Activated CD4-positive, alpha-beta memory T cell treated with anti-CD3 and anti-CD28 coated beads, Interleukin-2, amount 10 ng/mL, durations not matched to agents 7 days and 5 days (primary cell): ENCODE results near the gene RNF157. TPM values are rescaled to one million over a fixed set of nuclear protein-coding genes. Genes with fewer than 3 reads are reported as not detected.
A peak's percentile ranks its signal among the peaks of the same experiment; 100 is the strongest.

ENCODE experiments used
- CTCF ChIA-PET: fragments of 350-600 bp; sonication (Branson Sonifier 250); formaldehyde crosslinking; loops from one replicate; lab custom pipeline; 2021; ENCODE audit warnings: antibody characterized with exemption, inconsistent platforms; lab: Charles Lee
- POLR2A ChIA-PET: fragments of 350-600 bp; sonication (Branson Sonifier 250); formaldehyde crosslinking; loops from one replicate; lab custom pipeline; 2021; ENCODE audit warnings: antibody characterized with exemption; lab: Charles Lee
- DNase-seq: peaks from one replicate; pipeline ENCODE4 v3.0.0-alpha.2; 2020
- H3K27ac Mint-ChIP-seq: one replicate; pipeline ENCODE4 v1.8.0; 2021; ENCODE audit warnings: mild to moderate bottlenecking, mixed read lengths
- H3K27me3 Mint-ChIP-seq: one replicate; pipeline ENCODE4 v1.8.0; 2021; ENCODE audit warnings: mixed read lengths
- H3K36me3 Mint-ChIP-seq: one replicate; pipeline ENCODE4 v1.8.0; 2021; ENCODE audit warnings: low read depth, mixed read lengths
- H3K4me1 Mint-ChIP-seq: one replicate; pipeline ENCODE4 v1.8.0; 2021; ENCODE audit warnings: mixed read lengths
- H3K4me3 Mint-ChIP-seq: one replicate; pipeline ENCODE4 v1.8.0; 2021; ENCODE audit warnings: mild to moderate bottlenecking, mixed read lengths
- H3K9me3 Mint-ChIP-seq: one replicate; pipeline ENCODE4 v1.8.0; 2021; ENCODE audit warnings: mixed read lengths
- total RNA-seq, 2 experiments: library from RNA; stranded (reverse); gene quantifications; one replicate each; pipeline ENCODE4 v1.2.3, GENCODE V29; 2021

Gene RNF157
- total RNA-seq, 2 experiments from 2014 or later: 79.8 to 83.9 TPM

DNA sequence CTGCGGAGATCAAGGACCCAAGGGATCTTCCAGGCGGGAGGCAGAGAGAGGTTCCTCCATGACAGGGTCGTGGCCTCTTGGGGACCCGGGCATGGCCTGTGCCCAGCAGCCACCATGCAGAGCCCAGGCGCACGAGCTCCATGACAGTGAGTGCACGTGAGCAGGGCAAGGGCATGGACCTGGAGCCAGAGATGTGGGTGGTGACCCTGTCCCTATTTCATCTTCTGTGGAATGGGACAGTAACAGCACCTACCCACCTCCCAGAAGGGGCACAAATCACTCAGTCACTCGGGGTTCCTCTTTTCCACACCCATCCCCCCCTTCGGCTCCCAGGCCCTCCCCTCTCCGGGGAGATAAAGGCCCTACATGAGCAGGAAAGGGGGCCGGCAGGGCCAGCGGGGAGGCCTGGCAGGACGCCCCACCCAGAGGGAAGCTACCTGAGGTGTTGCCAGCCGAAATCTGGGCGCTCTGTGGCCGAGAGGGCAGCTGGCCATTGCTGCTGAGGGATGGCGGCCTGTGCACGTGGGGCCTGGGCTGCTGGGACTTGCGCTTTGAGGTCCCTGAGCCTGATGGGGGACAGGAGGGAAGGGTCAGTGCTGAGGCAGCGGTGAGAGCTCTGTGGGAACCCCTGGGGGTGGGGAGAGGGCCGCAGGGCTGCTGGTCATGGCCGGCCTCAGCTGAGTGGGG lies 35.2 kb upstream of the RNF157 start:
- ChIA-PET POLR2A (interaction anchor here (1.4 to 22.6 kb wide), 8 partner anchors 22 to 204 kb away, joined by 3 to 1335 read pairs (median 198); partner anchors contain the start of genes EXOC7, FOXJ1, RNF157 and UBALD2), CTCF (interaction anchor here (1.0 to 2.3 kb wide), 5 partner anchors 28 to 154 kb away, joined by 4 to 10 read pairs (median 7); no protein-coding TSS in a partner anchor)
- peaks cover 20% of the 10 kb centered on the region for H3K36me3 Mint-ChIP-seq
- no peaks in the 10 kb centered on the region for H3K9me3 Mint-ChIP-seq
- H3K4me1 Mint-ChIP-seq: peaks cover 43% of the 10 kb centered on the region
- H3K4me3 Mint-ChIP-seq: no peak overlapping the region
- DNase-seq: peak; percentile 23
- no peaks in the 10 kb centered on the region for H3K27me3 Mint-ChIP-seq
- peak overlapping the region; percentile 23 for H3K27ac Mint-ChIP-seq

DNA sequence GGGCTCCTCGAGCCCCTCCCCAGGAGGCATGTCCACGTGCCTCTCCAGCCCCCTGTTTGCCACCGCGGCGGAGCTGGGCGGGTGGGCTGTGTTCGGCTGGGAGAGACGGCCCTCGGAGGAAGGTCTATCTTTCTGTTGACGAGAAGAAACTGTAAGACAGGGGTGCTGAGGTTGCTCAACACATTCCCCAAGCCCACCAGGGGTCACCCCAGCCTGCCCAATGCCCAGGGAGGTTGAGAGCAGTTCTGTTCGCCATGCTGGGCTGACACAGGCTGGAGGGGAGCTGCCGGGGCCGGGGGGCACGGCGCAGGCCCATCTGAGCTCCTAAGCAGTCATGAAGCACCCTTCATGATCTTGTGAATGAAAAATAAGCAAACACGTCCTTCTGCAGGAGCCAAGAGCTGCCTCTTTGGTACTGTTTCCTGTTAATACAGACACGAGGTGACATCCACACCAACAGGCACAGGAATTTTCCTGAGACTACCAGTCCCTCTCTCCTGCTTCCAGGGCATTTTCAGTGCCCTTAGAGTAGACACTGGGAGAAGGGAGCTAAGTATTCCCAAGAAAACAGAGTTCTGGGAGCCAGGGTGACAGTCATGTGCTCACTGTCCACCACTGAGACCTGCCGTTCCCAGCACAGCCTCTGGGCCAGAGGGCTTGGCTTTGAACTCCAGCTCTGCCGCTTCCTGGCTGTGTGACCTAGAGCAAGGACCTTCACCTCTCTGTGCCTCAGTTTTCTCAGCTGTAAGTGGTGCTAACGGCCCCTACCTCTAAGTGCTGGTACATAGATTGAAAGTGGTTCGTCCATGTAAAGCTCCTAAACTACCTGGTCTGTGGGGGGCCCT lies 34.0 kb upstream of the RNF157 start:
- Mint-ChIP-seq H3K4me1 (peaks cover 51% of the 10 kb centered on the region), H3K9me3 (no peaks in the 10 kb centered on the region), H3K36me3 (peaks cover 29% of the 10 kb centered on the region), H3K27ac (peak overlapping the region; percentile 93), H3K27me3 (no peaks in the 10 kb centered on the region), H3K4me3 (no peak overlapping the region)
- peak; percentile 26 for DNase-seq
- ChIA-PET POLR2A (interaction anchor here (0.7 to 22.6 kb wide), 12 partner anchors 8 to 203 kb away, joined by 3 to 1335 read pairs (median 21); partner anchors contain the start of genes EXOC7, FOXJ1, RNF157 and UBALD2), CTCF (interaction anchor here (0.8 to 2.3 kb wide), 7 partner anchors 27 to 260 kb away, joined by 3 to 10 read pairs (median 6); no protein-coding TSS in a partner anchor)

DNA sequence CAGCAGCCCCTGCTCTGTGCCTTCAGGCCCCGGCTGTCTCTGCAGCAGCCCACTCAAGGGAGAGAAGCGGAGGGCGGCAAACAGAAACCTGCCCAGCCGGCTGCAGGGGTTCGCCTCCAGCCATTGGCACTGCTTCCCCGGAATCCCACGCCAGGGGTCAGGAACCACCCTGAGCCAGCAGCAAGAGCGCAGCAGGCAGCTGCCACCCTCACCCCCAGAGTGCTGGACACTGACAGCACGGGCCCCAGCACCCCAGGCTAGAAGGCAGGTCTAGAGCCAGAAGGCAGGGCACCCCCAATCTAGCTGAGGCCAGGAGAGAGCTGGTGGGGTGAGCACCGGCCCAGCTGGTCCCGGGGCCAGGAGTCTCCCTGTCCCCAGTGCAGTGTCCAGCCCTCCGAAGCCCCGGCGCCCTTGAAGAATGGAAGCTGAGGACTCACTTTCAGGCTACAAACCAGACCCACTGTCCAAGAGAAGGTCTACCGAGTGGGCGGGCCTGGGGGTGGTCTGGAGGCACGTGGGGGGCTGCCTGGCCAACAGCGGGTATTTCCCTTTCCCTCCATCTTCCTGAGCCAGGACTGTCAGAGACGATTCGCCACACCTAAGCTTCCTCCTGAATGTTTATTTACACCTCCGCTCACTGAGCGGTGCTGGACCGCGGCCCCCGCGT lies 33.3 kb upstream of the RNF157 start:
- Mint-ChIP-seq H3K27me3 (no peaks in the 10 kb centered on the region), H3K4me3 (peak overlapping the region; percentile 13), H3K36me3 (peaks cover 37% of the 10 kb centered on the region), H3K9me3 (no peaks in the 10 kb centered on the region), H3K4me1 (peaks cover 57% of the 10 kb centered on the region), H3K27ac (peak overlapping the region; percentile 93)
- peak; percentile 31 for DNase-seq
- ChIA-PET CTCF (interaction anchor here (1.2 to 2.3 kb wide), 4 partner anchors 81 to 147 kb away, joined by 3 to 10 read pairs (median 8); no protein-coding TSS in a partner anchor), POLR2A (interaction anchor here (0.7 to 22.6 kb wide), 15 partner anchors 8 to 254 kb away, joined by 3 to 1335 read pairs (median 5); partner anchors contain the start of genes EXOC7, FOXJ1, RNF157 and SRP68)

DNA sequence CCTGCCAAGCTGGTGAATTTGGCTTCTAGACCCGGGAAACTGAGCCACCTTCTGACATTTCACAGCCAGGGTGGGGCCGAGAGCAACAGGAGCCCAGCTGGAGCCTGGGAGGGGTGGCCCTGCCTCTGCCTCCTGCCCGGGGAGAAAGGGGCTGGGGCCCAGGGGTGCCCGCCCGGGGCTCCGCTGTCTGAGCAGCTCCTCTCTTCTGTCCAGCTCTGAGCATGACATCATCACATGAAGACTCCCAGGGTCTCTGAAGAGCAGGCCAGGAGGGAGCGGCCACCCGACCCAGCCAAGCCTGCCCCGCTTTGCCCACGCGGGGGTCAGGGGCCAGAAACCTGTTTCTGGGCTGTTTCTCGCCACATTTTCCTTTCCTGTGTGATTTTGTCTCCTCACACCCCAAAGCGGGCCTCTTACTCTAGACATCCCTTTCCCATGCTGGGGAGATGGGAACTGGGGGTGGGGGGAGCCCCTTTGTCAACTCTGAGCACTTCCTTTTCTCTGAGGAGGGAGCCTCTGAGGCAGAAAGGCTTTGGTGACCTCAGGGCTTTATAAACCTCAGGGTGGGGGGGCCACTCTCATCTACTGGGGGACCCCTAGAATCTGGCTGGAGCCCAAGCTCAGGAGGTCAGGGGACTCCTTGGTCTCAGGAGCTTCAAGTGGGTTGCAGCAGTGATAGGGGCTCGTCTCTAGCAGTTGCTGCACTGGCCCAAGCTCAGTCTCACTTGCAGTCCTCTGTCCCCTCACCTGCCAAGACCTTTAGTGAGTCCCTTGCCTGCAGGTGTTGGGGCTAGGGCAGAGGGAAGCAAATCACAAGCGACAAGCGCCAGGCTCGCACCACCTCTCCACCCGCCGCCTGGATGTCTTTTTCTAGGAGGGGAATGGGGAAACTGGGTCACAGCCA lies 32.5 kb upstream of the RNF157 start:
- Mint-ChIP-seq H3K36me3 (peaks cover 45% of the 10 kb centered on the region), H3K4me1 (peaks cover 62% of the 10 kb centered on the region), H3K4me3 (peak overlapping the region; percentile 68), H3K27me3 (no peaks in the 10 kb centered on the region), H3K27ac (peak overlapping the region; percentile 93), H3K9me3 (no peaks in the 10 kb centered on the region)
- DNase-seq: peak; percentile 48
- ChIA-PET POLR2A (interaction anchor here (0.6 to 22.6 kb wide), 14 partner anchors 19 to 253 kb away, joined by 3 to 1335 read pairs (median 21); partner anchors contain the start of genes EXOC7, FOXJ1, RNF157 and SPHK1), CTCF (interaction anchor here (0.6 to 2.8 kb wide), 4 partner anchors 92 to 259 kb away, joined by 3 to 22 read pairs (median 6); no protein-coding TSS in a partner anchor)

DNA sequence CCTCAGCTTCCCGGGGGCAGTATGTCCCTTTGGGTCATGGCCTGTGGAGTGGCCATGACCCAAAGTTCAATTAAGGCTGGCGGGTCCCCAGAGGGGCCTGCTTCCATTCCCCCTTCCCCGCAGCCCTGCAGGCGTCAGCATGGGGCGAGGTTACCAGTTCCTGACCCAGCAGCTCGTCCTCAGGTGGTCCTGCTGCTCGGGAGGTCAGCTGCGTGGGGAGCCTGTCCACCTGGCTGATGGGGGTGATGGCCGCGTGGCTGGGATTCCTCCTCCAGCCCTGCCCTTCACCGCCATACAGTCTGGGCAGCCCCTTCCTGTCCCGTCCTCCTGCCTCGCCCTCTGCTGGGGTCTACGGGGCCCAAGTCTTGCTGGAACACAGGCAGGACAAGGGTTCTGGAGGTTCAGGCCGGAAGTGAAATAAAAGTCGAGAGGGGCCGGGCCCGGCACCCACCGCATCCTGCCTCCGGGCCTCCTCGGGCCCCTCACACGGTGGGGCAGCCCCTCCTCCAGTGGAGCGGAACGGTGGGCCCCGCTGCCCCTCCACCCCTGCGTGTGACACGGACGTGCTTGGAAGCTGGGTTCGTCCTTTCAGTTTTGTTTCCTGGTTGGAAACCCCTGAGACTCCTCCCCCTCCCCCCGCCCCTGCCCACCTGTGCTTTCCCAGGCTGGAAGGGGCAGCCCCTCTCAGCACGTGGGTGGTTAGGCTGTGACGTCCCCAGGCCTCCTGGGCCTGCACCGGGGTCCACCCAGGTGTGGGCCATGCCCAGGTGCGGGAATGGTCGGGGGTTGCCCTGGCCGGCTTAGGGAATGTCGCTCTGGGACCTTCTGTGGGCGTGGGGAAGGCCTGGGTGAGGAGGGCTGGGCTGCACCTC lies 31.6 kb upstream of the RNF157 start:
- Mint-ChIP-seq H3K9me3 (no peaks in the 10 kb centered on the region), H3K4me3 (peak overlapping the region; percentile 73), H3K4me1 (peaks cover 61% of the 10 kb centered on the region), H3K27me3 (no peaks in the 10 kb centered on the region), H3K27ac (peak overlapping the region; percentile 93), H3K36me3 (peaks cover 52% of the 10 kb centered on the region)
- POLR2A ChIA-PET: interaction anchor here (0.6 to 22.6 kb wide), 18 partner anchors 8 to 1856 kb away, joined by 3 to 1335 read pairs (median 5); partner anchors contain the start of genes EXOC7, FOXJ1, RNF157 and SPHK1
- CTCF ChIA-PET: interaction anchor here (0.6 to 2.8 kb wide), 7 partner anchors 8 to 258 kb away, joined by 3 to 22 read pairs (median 4); no protein-coding TSS in a partner anchor
- peak; percentile 80 for DNase-seq

DNA sequence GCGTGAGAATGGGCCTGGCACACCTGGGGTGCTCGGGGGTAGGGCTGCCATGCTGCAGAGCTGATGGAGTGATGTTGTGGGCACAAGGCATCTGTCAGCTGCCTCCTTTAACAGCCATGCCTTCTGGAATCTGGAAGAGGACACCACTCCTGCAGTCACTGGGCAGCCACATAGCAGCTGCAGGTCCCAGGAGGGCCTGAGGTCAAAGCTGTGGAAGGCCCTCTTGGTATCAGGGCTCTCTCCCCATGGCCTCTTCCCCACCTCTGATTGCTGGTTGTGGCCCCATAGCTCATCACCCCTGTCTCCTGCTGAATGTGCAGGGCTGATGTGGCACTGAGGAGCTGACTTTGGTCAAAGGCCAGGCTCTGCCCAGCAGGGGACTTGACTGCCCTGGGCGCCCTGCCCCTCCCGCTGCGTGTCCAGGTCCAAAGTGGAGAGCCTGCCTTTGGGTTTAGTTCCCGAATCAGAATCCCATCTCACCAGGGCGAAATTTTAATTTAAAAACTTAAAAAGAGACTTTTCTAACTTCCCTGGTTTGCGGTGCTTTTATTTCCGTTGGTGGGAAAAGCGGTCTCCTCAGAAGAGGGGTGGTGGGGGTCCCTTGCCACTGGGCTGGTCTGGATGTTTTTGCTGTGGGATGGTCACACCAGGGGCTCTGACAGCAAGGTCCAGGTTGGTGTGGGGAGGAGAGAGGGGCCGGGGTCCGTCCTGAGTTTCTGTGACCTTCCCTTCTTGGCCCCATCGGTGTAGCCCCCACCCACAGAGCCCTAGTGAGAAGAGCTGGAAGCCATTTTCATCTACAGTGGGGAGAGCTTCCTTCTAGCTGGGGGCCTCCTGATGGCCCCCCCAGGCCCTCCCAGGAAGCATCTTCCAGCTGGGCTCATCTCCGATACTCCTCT lies 30.7 kb upstream of the RNF157 start:
- Mint-ChIP-seq H3K27ac (peak overlapping the region; percentile 93), H3K9me3 (no peaks in the 10 kb centered on the region), H3K36me3 (peaks cover 61% of the 10 kb centered on the region), H3K4me3 (peak overlapping the region; percentile 73), H3K4me1 (peaks cover 61% of the 10 kb centered on the region), H3K27me3 (no peaks in the 10 kb centered on the region)
- POLR2A ChIA-PET: interaction anchor here (0.6 to 22.6 kb wide), 14 partner anchors 9 to 1857 kb away, joined by 3 to 1335 read pairs (median 50); partner anchors contain the start of genes EXOC7, FOXJ1, RNF157 and SPHK1
- peak; percentile 38 for DNase-seq
- CTCF ChIA-PET: interaction anchor here (1.1 to 2.8 kb wide), 6 partner anchors 9 to 257 kb away, joined by 3 to 22 read pairs (median 6); no protein-coding TSS in a partner anchor

DNA sequence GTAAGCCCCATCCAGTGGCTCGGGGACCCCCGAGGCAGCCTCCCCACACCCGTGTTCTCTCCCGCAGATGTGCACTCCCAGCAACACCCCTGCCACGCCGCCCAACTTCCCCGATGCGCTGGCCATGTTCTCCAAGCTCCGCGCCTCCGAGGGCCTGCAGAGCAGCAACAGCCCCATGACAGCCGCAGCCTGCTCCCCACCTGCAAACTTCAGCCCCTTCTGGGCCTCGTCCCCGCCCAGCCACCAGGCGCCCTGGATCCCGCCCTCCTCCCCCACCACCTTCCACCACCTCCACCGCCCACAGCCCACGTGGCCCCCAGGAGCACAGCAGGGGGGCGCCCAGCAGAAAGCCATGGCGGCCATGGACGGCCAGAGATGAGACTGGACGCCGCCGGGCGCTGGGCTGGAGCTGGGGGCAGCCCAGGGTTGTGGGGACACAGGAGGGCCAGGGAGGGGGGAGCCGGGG lies 29.9 kb upstream of the RNF157 start:
- ChIA-PET POLR2A (interaction anchor here (0.9 to 22.6 kb wide), 14 partner anchors 10 to 374 kb away, joined by 3 to 1335 read pairs (median 50); partner anchors contain the start of genes ACOX1, EXOC7, FOXJ1 and RNF157), CTCF (interaction anchor here (2.0 to 4.4 kb wide), 4 partner anchors 9 to 90 kb away, joined by 13 to 32 read pairs (median 21); no protein-coding TSS in a partner anchor)
- Mint-ChIP-seq H3K27me3 (no peaks in the 10 kb centered on the region), H3K4me1 (peaks cover 60% of the 10 kb centered on the region), H3K36me3 (peaks cover 63% of the 10 kb centered on the region), H3K27ac (peak overlapping the region; percentile 98), H3K9me3 (no peaks in the 10 kb centered on the region), H3K4me3 (peak overlapping the region; percentile 96)
- DNase-seq: peak; percentile 32

DNA sequence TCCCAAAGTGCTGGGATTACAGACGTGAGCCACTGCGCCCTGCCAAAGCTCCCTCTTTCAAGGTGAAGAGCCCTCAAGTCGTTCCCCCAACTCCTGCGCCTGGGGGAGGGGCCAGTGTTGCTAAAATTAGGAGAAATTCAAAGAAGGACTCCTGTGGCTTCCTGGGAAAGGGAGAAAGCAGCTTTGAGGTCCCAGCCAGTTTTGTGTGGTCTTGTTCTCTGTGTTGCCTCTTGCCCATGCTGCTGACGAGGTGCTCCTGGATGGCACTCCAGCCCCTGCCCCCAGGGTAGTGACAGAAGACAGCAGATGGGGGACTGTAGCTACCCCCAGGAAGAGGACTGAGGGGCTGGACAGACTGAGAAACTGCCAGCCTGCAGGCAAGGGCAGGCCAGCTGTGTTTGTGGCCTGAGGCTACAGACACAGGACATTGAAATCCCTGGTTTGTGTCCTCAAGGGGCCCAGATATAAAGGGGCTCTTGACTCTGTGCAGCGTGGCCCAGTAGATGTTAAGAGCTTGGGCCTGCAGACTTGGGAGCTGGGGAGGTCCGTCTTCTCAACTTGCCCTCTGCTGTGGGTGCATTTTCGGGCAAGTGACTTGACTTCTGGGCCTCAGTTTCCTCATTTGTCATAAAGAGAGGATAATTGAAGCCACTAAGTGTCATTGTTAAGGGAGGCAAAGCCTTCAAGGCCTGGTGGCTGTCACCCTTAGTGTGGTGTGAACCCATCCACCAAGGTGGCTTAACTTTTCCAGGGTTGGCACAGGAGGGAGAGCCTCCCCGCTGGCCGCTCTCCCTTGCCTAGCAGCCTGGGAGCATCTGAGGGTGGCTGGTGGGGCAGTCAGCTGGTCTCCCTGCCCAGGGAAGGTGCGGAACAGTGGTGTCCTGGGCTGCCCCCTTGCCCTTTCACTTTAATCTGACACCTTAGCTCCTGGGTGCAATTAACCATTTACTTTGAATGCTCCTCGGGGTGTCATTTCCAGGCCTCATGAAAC lies 29.0 kb upstream of the RNF157 start:
- Mint-ChIP-seq H3K4me3 (peak overlapping the region; percentile 96), H3K27ac (peak overlapping the region; percentile 98), H3K4me1 (peaks cover 57% of the 10 kb centered on the region), H3K36me3 (peaks cover 61% of the 10 kb centered on the region), H3K27me3 (no peaks in the 10 kb centered on the region), H3K9me3 (no peaks in the 10 kb centered on the region)
- ChIA-PET POLR2A (interaction anchor here (0.9 to 22.6 kb wide), 20 partner anchors 11 to 484 kb away, joined by 3 to 1335 read pairs (median 8); partner anchors contain the start of genes ACOX1, EXOC7, FOXJ1 and RNF157), CTCF (interaction anchor here (0.9 to 4.4 kb wide), 8 partner anchors 11 to 148 kb away, joined by 3 to 32 read pairs (median 6); no protein-coding TSS in a partner anchor)
- peak; percentile 32 for DNase-seq
